GM12873 (cell line): ENCODE data around the gene PWWP2B.

ENCODE experiments used
- TF ChIP-seq, protein P1 (sequence below): IDR thresholded peaks from 2 replicates; pipeline ENCODE4 v1.5.1; 2012; ENCODE audit warnings: low read depth, mild to moderate bottlenecking, moderate library complexity, low read length, control low read depth; ENCODE audit not compliant: insufficient read depth; ENCODE audit errors: missing control alignments

The PWWP2B gene

DNA sequence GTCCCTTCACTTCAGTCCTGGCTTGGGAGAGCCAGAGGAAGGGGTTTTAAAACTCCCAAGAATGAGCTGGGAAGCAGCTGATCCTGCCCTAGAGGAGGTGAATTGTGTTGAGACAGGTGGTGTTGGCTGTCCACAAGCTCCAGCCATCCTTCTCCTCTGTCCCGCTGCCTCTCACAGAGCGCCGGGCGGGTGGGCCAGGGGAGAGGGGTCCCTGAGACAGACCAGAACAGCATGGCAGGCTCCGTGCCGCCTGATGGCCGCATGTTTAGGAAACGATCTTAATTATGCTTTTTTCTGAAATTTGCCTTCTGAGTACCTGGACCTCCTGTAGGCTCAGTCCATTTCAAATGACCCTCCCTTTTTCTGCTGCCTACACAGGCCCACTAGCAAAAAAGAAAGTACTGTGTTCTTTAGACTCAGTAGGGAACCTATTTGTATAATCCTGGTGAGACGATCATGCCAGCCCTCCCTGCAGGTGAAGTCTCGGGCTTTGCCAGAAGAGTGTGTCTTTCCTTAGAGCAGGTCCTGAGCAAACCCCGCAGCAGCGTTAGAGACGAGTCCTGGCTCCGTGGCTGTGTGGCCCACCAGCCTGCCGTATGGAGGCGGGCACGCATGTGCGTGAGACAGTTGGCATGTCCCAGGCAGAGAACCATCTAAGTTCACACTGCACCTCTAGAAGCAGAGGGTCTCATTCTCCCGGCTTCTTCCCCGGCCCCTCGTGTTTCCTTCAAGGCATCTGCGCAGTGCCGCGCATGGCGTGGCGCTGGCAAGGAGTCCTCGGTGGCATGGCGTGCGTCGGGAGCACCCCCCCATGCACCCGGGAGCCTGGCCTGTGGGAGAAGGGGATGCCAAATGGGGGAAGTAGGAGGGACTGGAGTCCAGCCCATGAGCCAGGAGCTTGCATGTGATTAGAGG is 26.3 kb upstream of the PWWP2B start:
- TF ChIP-seq, protein P1, sequence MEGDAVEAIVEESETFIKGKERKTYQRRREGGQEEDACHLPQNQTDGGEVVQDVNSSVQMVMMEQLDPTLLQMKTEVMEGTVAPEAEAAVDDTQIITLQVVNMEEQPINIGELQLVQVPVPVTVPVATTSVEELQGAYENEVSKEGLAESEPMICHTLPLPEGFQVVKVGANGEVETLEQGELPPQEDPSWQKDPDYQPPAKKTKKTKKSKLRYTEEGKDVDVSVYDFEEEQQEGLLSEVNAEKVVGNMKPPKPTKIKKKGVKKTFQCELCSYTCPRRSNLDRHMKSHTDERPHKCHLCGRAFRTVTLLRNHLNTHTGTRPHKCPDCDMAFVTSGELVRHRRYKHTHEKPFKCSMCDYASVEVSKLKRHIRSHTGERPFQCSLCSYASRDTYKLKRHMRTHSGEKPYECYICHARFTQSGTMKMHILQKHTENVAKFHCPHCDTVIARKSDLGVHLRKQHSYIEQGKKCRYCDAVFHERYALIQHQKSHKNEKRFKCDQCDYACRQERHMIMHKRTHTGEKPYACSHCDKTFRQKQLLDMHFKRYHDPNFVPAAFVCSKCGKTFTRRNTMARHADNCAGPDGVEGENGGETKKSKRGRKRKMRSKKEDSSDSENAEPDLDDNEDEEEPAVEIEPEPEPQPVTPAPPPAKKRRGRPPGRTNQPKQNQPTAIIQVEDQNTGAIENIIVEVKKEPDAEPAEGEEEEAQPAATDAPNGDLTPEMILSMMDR: no peak

DNA sequence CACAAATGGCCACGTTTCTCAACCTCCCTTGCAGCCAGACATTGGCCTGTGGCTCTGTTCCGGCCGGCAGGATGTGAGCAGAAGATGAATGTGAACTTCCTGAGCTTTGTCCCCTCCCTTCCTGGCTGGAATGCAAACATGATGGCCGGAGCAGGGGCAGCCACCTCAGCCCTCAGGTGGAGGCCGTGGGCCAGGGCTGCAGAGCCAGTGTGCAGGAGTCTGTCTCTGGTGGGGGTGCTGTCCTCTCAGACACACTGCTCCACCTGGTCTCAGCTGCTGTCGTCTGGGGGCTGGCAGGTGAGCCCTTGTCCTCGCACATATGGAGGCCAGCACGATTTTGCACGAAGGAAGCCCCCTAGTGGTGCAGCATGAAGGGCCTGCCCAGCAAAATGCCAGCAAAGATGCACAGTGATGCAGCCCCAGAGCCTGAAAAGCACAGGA is 25.3 kb upstream of the PWWP2B start:
- TF ChIP-seq, protein P1: peak; percentile 67

DNA sequence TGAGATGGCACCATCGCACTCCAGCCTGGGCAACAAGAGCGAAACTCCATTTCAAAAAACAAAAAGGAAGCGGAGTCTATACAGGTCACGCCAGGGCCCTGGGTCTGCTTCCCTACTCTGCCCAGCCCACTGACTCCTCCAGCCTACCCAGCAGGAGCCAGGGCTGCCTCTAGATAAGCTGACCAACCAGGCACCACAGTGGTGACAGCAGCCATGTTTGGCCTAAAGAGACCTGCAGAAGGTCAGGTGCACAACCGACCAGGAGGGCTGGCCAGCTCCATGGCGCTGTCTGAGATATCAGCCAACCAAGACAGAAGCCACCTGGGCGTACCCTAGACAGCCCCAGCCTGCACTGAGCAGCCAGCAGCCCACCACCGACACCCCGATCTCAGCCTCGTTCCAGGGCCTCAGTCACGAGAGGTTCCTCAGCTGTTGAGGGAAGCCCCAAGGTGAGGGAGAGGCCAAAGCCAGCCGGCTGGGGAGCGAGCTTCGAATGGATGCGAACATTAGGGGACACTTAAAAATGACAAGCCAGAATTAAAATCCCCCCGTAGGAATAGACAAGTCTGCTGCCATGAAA is 24.4 kb upstream of the PWWP2B start:
- TF ChIP-seq, protein P1: no peak

DNA sequence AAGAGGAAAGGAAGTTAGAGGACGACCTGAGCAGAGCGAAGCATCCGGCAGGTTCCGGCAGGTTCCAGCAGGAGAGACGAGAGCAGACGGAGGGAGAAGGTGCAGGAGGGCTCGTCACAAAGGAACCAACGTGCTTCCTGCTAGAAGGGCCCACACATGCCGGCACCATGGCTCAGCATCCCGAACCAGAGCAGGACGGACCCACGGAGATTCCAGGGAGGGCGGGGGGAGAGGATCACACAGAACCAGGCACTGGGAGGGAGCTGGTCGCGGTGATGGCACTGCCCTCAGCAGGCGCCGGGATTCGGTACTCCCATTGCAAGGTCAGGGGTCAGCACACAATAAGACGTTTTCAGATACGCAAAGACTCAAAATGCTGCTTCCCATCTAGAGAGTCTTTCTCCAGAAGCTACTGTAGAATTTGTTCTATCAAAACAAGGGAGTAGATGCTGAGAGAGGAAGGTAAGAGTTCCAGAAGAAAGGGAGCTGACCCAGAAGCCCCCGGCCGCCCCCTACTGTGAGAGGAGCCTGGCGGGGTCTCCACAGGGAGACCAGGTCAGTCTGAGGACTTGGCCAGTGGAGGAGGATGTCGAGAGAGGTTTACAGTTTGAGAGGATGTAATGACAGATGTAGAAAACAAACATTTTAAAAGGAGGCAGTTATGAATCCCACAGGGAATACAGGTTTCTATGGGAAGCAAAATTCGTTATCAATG is 23.6 kb upstream of the PWWP2B start:
- TF ChIP-seq, protein P1: no peak

DNA sequence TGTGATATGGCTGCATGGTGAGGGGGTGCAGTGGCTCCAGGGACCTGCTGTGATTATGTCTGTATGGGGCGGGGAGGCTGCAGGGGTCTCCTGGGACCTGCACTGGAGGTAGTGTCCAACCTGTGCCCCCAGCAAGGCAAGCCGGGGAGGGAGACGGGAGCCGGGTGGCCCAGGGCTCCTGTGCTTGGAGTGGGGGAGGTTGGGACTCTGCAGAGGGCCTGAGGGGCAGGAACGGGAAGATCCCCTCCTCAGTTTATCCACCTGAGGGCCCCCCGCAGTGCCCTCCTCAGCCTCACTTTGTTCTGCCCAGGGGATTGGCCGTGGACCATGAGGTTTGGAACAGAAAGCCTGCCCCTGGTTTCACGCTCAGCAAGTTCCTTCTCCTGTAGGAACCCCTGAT is 22.8 kb upstream of the PWWP2B start:
- TF ChIP-seq, protein P1: no peak

DNA sequence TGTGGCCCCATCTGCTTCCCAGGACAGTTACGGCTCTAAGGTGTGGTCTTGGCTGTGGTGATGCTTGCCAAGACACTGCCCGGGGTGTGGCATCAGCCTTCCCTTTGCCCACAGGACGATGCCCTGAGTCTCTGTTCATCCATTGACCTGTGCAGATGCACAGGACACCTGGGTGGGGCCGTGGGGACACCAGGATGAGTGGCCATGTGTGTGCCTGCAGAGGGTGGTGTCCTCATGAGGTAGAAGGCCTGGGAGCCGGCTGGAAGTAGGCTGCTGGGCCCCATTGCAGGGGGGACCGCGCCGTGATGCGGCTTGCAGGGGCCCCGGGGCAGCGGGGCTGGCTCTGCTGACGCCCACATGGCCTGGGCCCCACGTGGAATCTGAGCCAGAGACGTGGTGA is 22.4 kb upstream of the PWWP2B start:
- TF ChIP-seq, protein P1: no peak

DNA sequence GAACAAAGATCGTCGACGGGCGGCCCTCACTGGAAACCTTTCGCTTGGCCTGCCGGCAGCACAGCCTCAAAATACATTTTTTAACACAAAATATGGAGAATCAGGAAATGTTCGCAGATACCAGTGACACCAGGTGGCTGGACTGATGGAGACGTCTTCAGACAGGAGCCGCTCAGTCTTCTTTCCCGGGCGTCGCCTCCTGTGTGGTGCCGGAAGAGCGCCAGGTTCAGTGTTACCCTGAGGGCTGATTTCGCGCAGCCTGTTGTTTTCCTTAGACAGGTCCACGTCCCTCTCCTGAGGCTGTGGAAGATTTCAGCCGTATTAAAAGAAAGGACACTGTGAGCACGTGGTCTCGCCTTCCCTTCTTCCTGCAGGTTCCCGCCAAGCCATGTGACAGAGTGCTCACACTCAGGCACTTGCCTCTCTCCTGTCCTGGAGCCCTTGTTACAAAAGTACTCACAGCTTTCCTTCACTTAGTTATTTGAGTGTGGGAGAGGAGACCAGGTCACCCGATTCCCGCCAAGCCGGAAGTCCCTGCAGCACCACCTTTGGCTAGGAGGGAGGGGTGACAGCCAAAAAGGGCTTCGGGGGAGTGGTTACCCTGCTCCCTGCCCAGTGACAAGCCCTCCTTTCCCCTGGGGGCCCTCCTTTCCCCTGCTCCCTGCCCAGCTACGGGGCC is 21.7 kb upstream of the PWWP2B start:
- TF ChIP-seq, protein P1: no peak
